Astrocyte (in vitro differentiated cells and primary cell): ENCODE data around the gene DNAH2.

ENCODE experiments used
- EZH2 ChIP-seq: IDR thresholded peaks from 2 replicates; pipeline ENCODE4 v1.6.1; 2012; ENCODE audit warnings: mild to moderate bottlenecking, low read length, inconsistent platforms; ENCODE audit not compliant: insufficient read depth
- TF ChIP-seq, protein P1 (sequence below): IDR thresholded peaks from 2 replicates; pipeline ENCODE4 v1.5.1; 2011; ENCODE audit warnings: low read depth, mild to moderate bottlenecking, inconsistent platforms, low read length, moderate library complexity; ENCODE audit not compliant: insufficient read depth

DNA sequence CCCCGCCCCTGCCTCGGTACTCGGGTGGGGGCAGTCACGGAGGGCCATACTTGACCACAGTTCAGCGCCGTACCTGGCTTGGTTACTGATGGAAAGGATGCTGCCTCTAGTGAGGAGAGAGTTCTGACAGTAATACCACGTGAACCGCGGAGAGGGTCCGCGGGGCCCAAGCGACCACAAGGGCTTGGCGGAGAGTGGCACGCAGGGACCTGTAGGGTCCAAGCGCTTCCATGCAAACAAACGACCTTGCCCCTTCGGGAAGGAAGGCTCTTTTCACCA lies 125.7 kb downstream of the DNAH2 start:
- TF ChIP-seq, protein P1, sequence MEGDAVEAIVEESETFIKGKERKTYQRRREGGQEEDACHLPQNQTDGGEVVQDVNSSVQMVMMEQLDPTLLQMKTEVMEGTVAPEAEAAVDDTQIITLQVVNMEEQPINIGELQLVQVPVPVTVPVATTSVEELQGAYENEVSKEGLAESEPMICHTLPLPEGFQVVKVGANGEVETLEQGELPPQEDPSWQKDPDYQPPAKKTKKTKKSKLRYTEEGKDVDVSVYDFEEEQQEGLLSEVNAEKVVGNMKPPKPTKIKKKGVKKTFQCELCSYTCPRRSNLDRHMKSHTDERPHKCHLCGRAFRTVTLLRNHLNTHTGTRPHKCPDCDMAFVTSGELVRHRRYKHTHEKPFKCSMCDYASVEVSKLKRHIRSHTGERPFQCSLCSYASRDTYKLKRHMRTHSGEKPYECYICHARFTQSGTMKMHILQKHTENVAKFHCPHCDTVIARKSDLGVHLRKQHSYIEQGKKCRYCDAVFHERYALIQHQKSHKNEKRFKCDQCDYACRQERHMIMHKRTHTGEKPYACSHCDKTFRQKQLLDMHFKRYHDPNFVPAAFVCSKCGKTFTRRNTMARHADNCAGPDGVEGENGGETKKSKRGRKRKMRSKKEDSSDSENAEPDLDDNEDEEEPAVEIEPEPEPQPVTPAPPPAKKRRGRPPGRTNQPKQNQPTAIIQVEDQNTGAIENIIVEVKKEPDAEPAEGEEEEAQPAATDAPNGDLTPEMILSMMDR = no peak
- TF ChIP-seq EZH2 = no peak
